Mesendoderm (in vitro differentiated cells): ENCODE data around the gene SEM1. TPM values are rescaled to one million over a fixed set of nuclear protein-coding genes. Genes with fewer than 3 reads are reported as not detected.
"Not testable (repeated sequence)": the region's sequence is repeated elsewhere in the genome, so short reads cannot be mapped to it uniquely, and the experiment has no call there.

Source experiments
- DNase-seq: peaks from one replicate; pipeline ENCODE4 v3.0.0; 2013
- H2AK5ac ChIP-seq: 2 replicates; pipeline ENCODE4 v1.6.1; 2013; ENCODE audit warnings: low read length, inconsistent platforms
- H2BK120ac ChIP-seq: 2 replicates; pipeline ENCODE4 v1.6.1; 2013; ENCODE audit warnings: low read depth, mild to moderate bottlenecking, low read length, moderate library complexity, mixed read lengths
- H2BK15ac ChIP-seq: replicated peaks from 2 replicates; pipeline ENCODE4 v1.6.1; 2013; ENCODE audit warnings: low read depth, mild to moderate bottlenecking, moderate library complexity
- H2BK5ac ChIP-seq: 2 replicates; pipeline ENCODE4 v1.6.1; 2013; ENCODE audit warnings: low read length, inconsistent platforms
- H3K18ac ChIP-seq: 2 replicates; pipeline ENCODE4 v1.6.1; 2013; ENCODE audit warnings: mild to moderate bottlenecking, low read length, mixed read lengths
- H3K23ac ChIP-seq: one replicate; pipeline ENCODE4 v1.6.1; 2013; ENCODE audit warnings: low read length
- H3K27ac ChIP-seq: 2 replicates; pipeline ENCODE4 v1.5.1; 2013; ENCODE audit warnings: low read depth, mild to moderate bottlenecking, inconsistent platforms, low read length, moderate library complexity
- H3K27me3 ChIP-seq: 2 replicates; pipeline ENCODE4 v1.6.1; 2013; ENCODE audit warnings: low read length, control low read depth, mild to moderate bottlenecking, inconsistent platforms; ENCODE audit not compliant: insufficient read depth, poor library complexity
- H3K36me3 ChIP-seq: 2 replicates; pipeline ENCODE4 v1.6.1; 2013; ENCODE audit warnings: low read length, inconsistent platforms; ENCODE audit not compliant: control insufficient read depth, insufficient read depth
- H3K4ac ChIP-seq: one replicate; pipeline ENCODE4 v1.6.1; 2013; ENCODE audit warnings: low read depth, mild to moderate bottlenecking, low read length, moderate library complexity
- H3K4me1 ChIP-seq: 2 replicates; pipeline ENCODE4 v1.6.1; 2013; ENCODE audit warnings: low read depth, low read length, inconsistent platforms; ENCODE audit not compliant: control insufficient read depth
- H3K4me2 ChIP-seq: 2 replicates; pipeline ENCODE4 v1.6.1; 2013; ENCODE audit warnings: low read length
- H3K4me3 ChIP-seq: 2 replicates; pipeline ENCODE4 v1.5.1; 2013; ENCODE audit warnings: mild to moderate bottlenecking, low read length
- H3K56ac ChIP-seq: one replicate; pipeline ENCODE4 v1.6.1; 2013; ENCODE audit warnings: low read length
- H3K79me1 ChIP-seq: 2 replicates; pipeline ENCODE4 v1.6.1; 2013; ENCODE audit warnings: low read length, inconsistent platforms
- H3K79me2 ChIP-seq: 2 replicates; pipeline ENCODE4 v1.6.1; 2013; ENCODE audit warnings: mild to moderate bottlenecking, low read length; ENCODE audit not compliant: control insufficient read depth, insufficient read depth
- H3K9ac ChIP-seq: 2 replicates; pipeline ENCODE4 v1.6.1; 2013; ENCODE audit warnings: low read length, inconsistent platforms
- H4K5ac ChIP-seq: one replicate; pipeline ENCODE4 v1.6.1; 2013; ENCODE audit warnings: low read length
- H4K8ac ChIP-seq: one replicate; pipeline ENCODE4 v1.6.1; 2013; ENCODE audit warnings: low read depth, mild to moderate bottlenecking, control low read depth, low read length, moderate library complexity
- WGBS: extraction: QIAGEN DNeasy Blood & Tissue Kit; methylation state at CpG from one replicate; pipeline ENCODE4 v1.1.7; 2013; ENCODE audit warnings: low lambda C conversion rate, missing lambda C conversion rate; ENCODE audit not compliant: insufficient coverage; ENCODE audit errors: extremely low coverage; 5-methylcytosine and 5-hydroxymethylcytosine counted together
- polyA plus RNA-seq, 2 experiments: library from polyadenylated mRNA; stranded (reverse); fragments of 200-250 nt; gene quantifications; one replicate each; pipeline ENCODE4 v1.2.3, GENCODE V29; 2013

The SEM1 gene
- polyA plus RNA-seq (2013, experiment 1 of 2): 148 TPM
- 152 TPM for polyA plus RNA-seq (2013, experiment 2 of 2)

- Histone ChIP-seq H3K27ac (peak within 1 kb of the TSS; percentile 34), H3K36me3 (no peaks in the 10 kb centered on the region), H3K23ac (no peak within 1 kb of the TSS), H2AK5ac (no peak within 1 kb of the TSS), H3K27me3 (no peaks in the 10 kb centered on the region), H3K4me3 (peak within 1 kb of the TSS; percentile 76), H2BK120ac (no peak within 1 kb of the TSS), H2BK5ac (no peak within 1 kb of the TSS), H3K56ac (peak within 1 kb of the TSS; percentile 87), H3K9ac (peak within 1 kb of the TSS; percentile 81), H3K79me1 (peaks cover 5% of the 10 kb centered on the region), H3K4me1 (no peaks in the 10 kb centered on the region), H3K4me2 (peak within 1 kb of the TSS; percentile 76), H4K8ac (no peak within 1 kb of the TSS), H4K5ac (no peak within 1 kb of the TSS), H2BK15ac (no peak within 1 kb of the TSS), H3K4ac (no peak within 1 kb of the TSS), H3K79me2 (peaks cover 29% of the 10 kb centered on the region), H3K18ac (peak within 1 kb of the TSS; percentile 13)
- DNase-seq: peak; percentile 93
- no CpG with 5 or more reads among the region's 46 CpGs for WGBS
These were observed at the start of gene SEM1 for GRCh38 chr7:96709381-96710228. Gene SEM1, minus strand, starts transcription at chr7:96709846. Its CDS starts 83 bp downstream, at chr7:96709763.

- not testable (repeated sequence) for H4K5ac ChIP-seq, H3K18ac ChIP-seq, H3K79me2 ChIP-seq, H4K8ac ChIP-seq, H3K36me3 ChIP-seq, H2BK120ac ChIP-seq, DNase-seq, H3K4me3 ChIP-seq, H3K23ac ChIP-seq, H2AK5ac ChIP-seq, H3K27me3 ChIP-seq, H2BK5ac ChIP-seq, H2BK15ac ChIP-seq, H3K27ac ChIP-seq, H3K4me2 ChIP-seq, H3K79me1 ChIP-seq, H3K4me1 ChIP-seq, H3K9ac ChIP-seq, H3K4ac ChIP-seq, H3K56ac ChIP-seq
- WGBS: no CpG with 5 or more reads among the region's 1 CpG
These were observed 48.2 kb upstream of the SEM1 start for GRCh38 chr7:96757880-96758279.

- no peak overlapping the region for H2BK5ac ChIP-seq
- H2AK5ac ChIP-seq: no peak overlapping the region
- H3K36me3 ChIP-seq: no peaks in the 10 kb centered on the region
- no peak overlapping the region for H3K56ac ChIP-seq
- H2BK120ac ChIP-seq: no peak overlapping the region
- H3K4ac ChIP-seq: no peak overlapping the region
- no peak for DNase-seq
- no peak overlapping the region for H2BK15ac ChIP-seq
- no peaks in the 10 kb centered on the region for H3K4me1 ChIP-seq
- no peak overlapping the region for H4K8ac ChIP-seq
- no peak overlapping the region for H3K4me3 ChIP-seq
- no peak overlapping the region for H4K5ac ChIP-seq
- no peaks in the 10 kb centered on the region for H3K79me1 ChIP-seq
- no peak overlapping the region for H3K9ac ChIP-seq
- no peak overlapping the region for H3K27ac ChIP-seq
- H3K79me2 ChIP-seq: no peaks in the 10 kb centered on the region
- no peak overlapping the region for H3K23ac ChIP-seq
- no peak overlapping the region for H3K4me2 ChIP-seq
- no CpG with 5 or more reads among the region's 2 CpGs for WGBS
- no peaks in the 10 kb centered on the region for H3K27me3 ChIP-seq
- H3K18ac ChIP-seq: no peak overlapping the region
These were observed 37.8 kb upstream of the SEM1 start for GRCh38 chr7:96747418-96747940.

- no peak overlapping the region for H3K4me2 ChIP-seq
- H3K36me3 ChIP-seq: no peaks in the 10 kb centered on the region
- no peaks in the 10 kb centered on the region for H3K79me1 ChIP-seq
- H3K4me3 ChIP-seq: no peak overlapping the region
- no peak overlapping the region for H3K23ac ChIP-seq
- H3K9ac ChIP-seq: no peak overlapping the region
- no peak overlapping the region for H4K8ac ChIP-seq
- H3K27ac ChIP-seq: no peak overlapping the region
- no peak overlapping the region for H2BK120ac ChIP-seq
- no peak overlapping the region for H4K5ac ChIP-seq
- no peak overlapping the region for H3K56ac ChIP-seq
- H2BK15ac ChIP-seq: no peak overlapping the region
- H2BK5ac ChIP-seq: no peak overlapping the region
- peak; percentile 54 for DNase-seq
- H3K79me2 ChIP-seq: no peaks in the 10 kb centered on the region
- peaks cover 3% of the 10 kb centered on the region for H3K4me1 ChIP-seq
- H2AK5ac ChIP-seq: no peak overlapping the region
- no peak overlapping the region for H3K18ac ChIP-seq
- WGBS: no CpG with 5 or more reads among the region's 4 CpGs
- H3K4ac ChIP-seq: no peak overlapping the region
- no peaks in the 10 kb centered on the region for H3K27me3 ChIP-seq
These were observed 30.5 kb upstream of the SEM1 start for GRCh38 chr7:96740130-96740529.

- Histone ChIP-seq H3K4ac (no peak overlapping the region), H3K4me2 (no peak overlapping the region), H2BK15ac (no peak overlapping the region), H2BK5ac (no peak overlapping the region), H4K5ac (no peak overlapping the region), H3K36me3 (no peaks in the 10 kb centered on the region), H3K79me1 (no peaks in the 10 kb centered on the region), H3K23ac (no peak overlapping the region), H3K4me1 (peaks cover 3% of the 10 kb centered on the region), H3K9ac (no peak overlapping the region), H2BK120ac (no peak overlapping the region), H3K4me3 (no peak overlapping the region), H3K79me2 (no peaks in the 10 kb centered on the region), H3K27me3 (no peaks in the 10 kb centered on the region), H3K27ac (no peak overlapping the region), H3K18ac (no peak overlapping the region), H2AK5ac (no peak overlapping the region), H4K8ac (no peak overlapping the region), H3K56ac (no peak overlapping the region)
- WGBS: no CpG with 5 or more reads among the region's 1 CpG
- DNase-seq: peak; percentile 65
These were observed 30.0 kb upstream of the SEM1 start for GRCh38 chr7:96739609-96740008.
